Spleen (tissue), 11 donors: ENCODE results near the gene AKAP9. TPM values are rescaled to one million over a fixed set of nuclear protein-coding genes. Genes with fewer than 3 reads are reported as not detected.

Experiments used
- DNase-seq: peaks from one replicate; pipeline ENCODE4 v3.0.0-alpha.2; 2020
- H3K27ac ChIP-seq, 8 donors: fragments of 200-600 bp; sonication (generic) in 7 of 8; 1 replicate in 4 of 8; 2 replicates in 4 of 8; pipeline versions ENCODE4 v1.5.0 to v1.8.0; 2016 to 2021; ENCODE audit warnings: inconsistent platforms in 4 of 8, mild to moderate bottlenecking in 4 of 8, moderate library complexity in 1 of 8
- H3K27me3 ChIP-seq, 7 donors: fragments of 200-600 bp; sonication (generic) in 6 of 7; replicated peaks in 1 of 7; 1 replicate in 4 of 7; 2 replicates in 3 of 7; pipeline versions ENCODE4 v1.5.0 to v1.8.0; 2016 to 2021; ENCODE audit warnings: inconsistent platforms in 3 of 7, mild to moderate bottlenecking in 1 of 7
- H3K36me3 ChIP-seq, 6 donors: fragments of 200-600 bp; sonication (generic) in 5 of 6; 1 replicate in 4 of 6; 2 replicates in 2 of 6; pipeline versions ENCODE4 v1.5.0 to v1.8.0; 2016 to 2021; ENCODE audit warnings: inconsistent platforms in 2 of 6
- H3K4me1 ChIP-seq, 6 donors: fragments of 200-600 bp; sonication (generic) in 5 of 6; 1 replicate in 3 of 6; 2 replicates in 3 of 6; pipeline versions ENCODE4 v1.5.0 to v1.8.0; 2016 to 2021; ENCODE audit warnings: inconsistent platforms in 3 of 6
- H3K4me3 ChIP-seq, 8 donors: fragments of 200-600 bp; sonication (generic) in 7 of 8; 1 replicate in 4 of 8; 2 replicates in 4 of 8; pipeline versions ENCODE4 v1.5.0 to v1.8.0; 2016 to 2021; ENCODE audit warnings: inconsistent platforms in 4 of 8, mild to moderate bottlenecking in 4 of 8, moderate library complexity in 2 of 8
- H3K9me3 ChIP-seq, 8 donors: fragments of 200-600 bp; sonication (generic) in 7 of 8; 1 replicate in 4 of 8; 2 replicates in 4 of 8; pipeline versions ENCODE4 v1.5.0 to v1.8.0; 2016 to 2021; ENCODE audit warnings: inconsistent platforms in 4 of 8
- POLR2A ChIP-seq, 3 donors: fragments of 450-650 bp; IDR thresholded peaks; one replicate each; pipeline ENCODE4 v1.5.1; 2017; ENCODE audit warnings: antibody characterized with exemption in 3 of 3, mild to moderate bottlenecking in 1 of 3
- POLR2AphosphoS5 ChIP-seq, 3 donors: sonication (generic); formaldehyde crosslinking; IDR thresholded peaks; one replicate each; pipeline ENCODE4 v1.5.1; 2017; ENCODE audit warnings: antibody characterized with exemption in 3 of 3
- WGBS, 5 donors: extraction: QIAGEN DNeasy Blood & Tissue Kit in 3 of 5; methylation state at CpG; one replicate each; pipeline versions ENCODE4 v1.1.5 to v1.1.7; 2013 to 2018; 5-methylcytosine and 5-hydroxymethylcytosine counted together
- intact Hi-C: fragments of 100-400 bp; cut with DNase I; formaldehyde crosslinking; loops from one replicate; pipeline ENCODE4 v1.15.0; 2023; ENCODE audit warnings: low total_unique reads
- polyA plus RNA-seq, 3 donors: library from polyadenylated mRNA; stranded (reverse); fragments of 200-250 nt; gene quantifications; one replicate each; pipeline ENCODE4 v1.2.1, GENCODE V29; 2013
- total RNA-seq, 7 donors: library from RNA; depleted of rRNA in 3 of 7; stranded (reverse); fragments of >200 nt in 3 of 7; fragmentation: NEBNext Ultra II Directional in 4 of 7; extraction: Animal tissue kit (Norgen Biotek cat#: 25700) in 4 of 7; gene quantifications; one replicate each; pipeline versions ENCODE4 v1.1.0 to v1.2.1, GENCODE V29; 2016 to 2021
- TF ChIP-seq, protein P1 (sequence below), 11 experiments: fragments of 200-600 bp in 7 of 11; fragments of 450-650 bp in 4 of 11; sonication (generic) in 4 of 11; IDR thresholded peaks in 8 of 11; conservative IDR thresholded peaks in 3 of 11; 1 replicate in 7 of 11; 2 replicates in 4 of 11; pipeline versions ENCODE4 v1.4.0 to v1.8.0; 2016 to 2021; ENCODE audit warnings: antibody characterized with exemption in 11 of 11, inconsistent platforms in 4 of 11, mild to moderate bottlenecking in 1 of 11
- donor health status: healthy with polysubstance abuse.
- donor health status: DM: no; HTN: no; CAD: no; lungs with moderate emphysema.
- donor health status: DM: no; HTN: no; CAD: no.
- donor health status: Bipolar disorder and iron deficiency.
- donor health status: healthy.
- donor health status: DM: no; HTN: no; CAD: no.
- donor health status: DM: yes; HTN: yes; CAD: no.

AKAP9 gene
- total and polyA plus RNA-seq, 10 donors = 7.5 to 100 (median 68.5) TPM

DNA sequence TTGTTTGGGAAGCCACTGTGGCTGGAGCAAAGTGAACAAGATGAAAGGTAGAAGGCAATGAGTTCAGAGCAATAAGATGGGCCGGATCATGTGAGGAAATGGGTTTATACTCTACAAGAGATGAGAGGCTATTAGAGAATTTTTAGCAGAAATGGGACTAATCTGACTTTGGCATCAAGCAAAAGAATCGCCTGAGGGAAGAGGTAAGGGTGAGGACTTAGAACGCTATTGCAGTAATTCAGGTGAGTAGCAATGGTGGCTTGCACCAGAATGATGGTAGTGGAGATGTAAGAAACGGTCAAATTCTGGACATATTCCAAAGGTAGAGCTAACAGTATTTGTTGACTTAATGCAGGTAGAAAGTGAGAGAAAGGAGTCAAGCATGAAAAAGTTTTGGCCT lies 29.5 kb upstream of the AKAP9 start:
- TF ChIP-seq, protein P1, sequence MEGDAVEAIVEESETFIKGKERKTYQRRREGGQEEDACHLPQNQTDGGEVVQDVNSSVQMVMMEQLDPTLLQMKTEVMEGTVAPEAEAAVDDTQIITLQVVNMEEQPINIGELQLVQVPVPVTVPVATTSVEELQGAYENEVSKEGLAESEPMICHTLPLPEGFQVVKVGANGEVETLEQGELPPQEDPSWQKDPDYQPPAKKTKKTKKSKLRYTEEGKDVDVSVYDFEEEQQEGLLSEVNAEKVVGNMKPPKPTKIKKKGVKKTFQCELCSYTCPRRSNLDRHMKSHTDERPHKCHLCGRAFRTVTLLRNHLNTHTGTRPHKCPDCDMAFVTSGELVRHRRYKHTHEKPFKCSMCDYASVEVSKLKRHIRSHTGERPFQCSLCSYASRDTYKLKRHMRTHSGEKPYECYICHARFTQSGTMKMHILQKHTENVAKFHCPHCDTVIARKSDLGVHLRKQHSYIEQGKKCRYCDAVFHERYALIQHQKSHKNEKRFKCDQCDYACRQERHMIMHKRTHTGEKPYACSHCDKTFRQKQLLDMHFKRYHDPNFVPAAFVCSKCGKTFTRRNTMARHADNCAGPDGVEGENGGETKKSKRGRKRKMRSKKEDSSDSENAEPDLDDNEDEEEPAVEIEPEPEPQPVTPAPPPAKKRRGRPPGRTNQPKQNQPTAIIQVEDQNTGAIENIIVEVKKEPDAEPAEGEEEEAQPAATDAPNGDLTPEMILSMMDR (IDR thresholded peaks at IDR 0.05 in 8 of 11, conservative IDR thresholded peaks at IDR 0.05 in 3 of 11) = no peak
- H3K9me3 ChIP-seq = no peaks in the 10 kb centered on the region
- H3K36me3 ChIP-seq = no peaks in the 10 kb centered on the region
- 91 to 96% (median 94%) methylated on average over 4 of the region's 4 CpGs for WGBS, 5 donors
- no peak overlapping the region for H3K4me3 ChIP-seq
- intact Hi-C loops = no loop called here
- no peak overlapping the region for H3K27ac ChIP-seq
- peaks cover 0 to 10% (median 1%) of the 10 kb centered on the region in 6 donors for H3K4me1 ChIP-seq
- DNase-seq = no peak
- no peaks in the 10 kb centered on the region for H3K27me3 ChIP-seq

- Histone ChIP-seq H3K27ac (no peak overlapping the region), H3K36me3 (no peaks in the 10 kb centered on the region), H3K4me1 (peaks cover 0 to 10% (median 1%) of the 10 kb centered on the region in 6 donors), H3K27me3 (no peaks in the 10 kb centered on the region), H3K4me3 (no peak overlapping the region), H3K9me3 (no peaks in the 10 kb centered on the region)
- DNase-seq = no peak
- intact Hi-C loops = no loop called here
- TF ChIP-seq, protein P1 (IDR thresholded peaks at IDR 0.05 in 8 of 11, conservative IDR thresholded peaks at IDR 0.05 in 3 of 11) = no peak
- TF ChIP-seq POLR2AphosphoS5 (IDR thresholded peaks at IDR 0.05) (no peak), POLR2A (IDR thresholded peaks at IDR 0.05) (no peak)
Observed at GRCh38 chr7:91912494-91912893, 28.2 kb upstream of the AKAP9 start.

GRCh38 chr7:91913612-91914011 lies 27.1 kb upstream of the AKAP9 start:
- WGBS, 5 donors = 76 to 98% (median 92%) methylated on average over 2 of the region's 2 CpGs
- Histone ChIP-seq H3K36me3 (no peaks in the 10 kb centered on the region), H3K27me3 (no peaks in the 10 kb centered on the region), H3K27ac (no peak overlapping the region), H3K4me1 (peaks cover 0 to 10% (median 1%) of the 10 kb centered on the region in 6 donors), H3K4me3 (no peak overlapping the region), H3K9me3 (no peaks in the 10 kb centered on the region)
- intact Hi-C loops = no loop called here
- no peak for DNase-seq
- TF ChIP-seq, protein P1 (IDR thresholded peaks at IDR 0.05 in 8 of 11, conservative IDR thresholded peaks at IDR 0.05 in 3 of 11) = no peak
- TF ChIP-seq POLR2A (IDR thresholded peaks at IDR 0.05) (no peak), POLR2AphosphoS5 (IDR thresholded peaks at IDR 0.05) (no peak)

- no peak overlapping the region for H3K4me3 ChIP-seq
- no peaks in the 10 kb centered on the region for H3K9me3 ChIP-seq
- intact Hi-C loops = no loop called here
- no peak overlapping the region for H3K27ac ChIP-seq
- no peaks in the 10 kb centered on the region for H3K36me3 ChIP-seq
- H3K27me3 ChIP-seq = no peaks in the 10 kb centered on the region
- peaks cover 0 to 10% (median 1%) of the 10 kb centered on the region in 6 donors for H3K4me1 ChIP-seq
- WGBS, 5 donors = 90 to 95% (median 92%) methylated on average over 3 of the region's 3 CpGs
- TF ChIP-seq, protein P1 (IDR thresholded peaks at IDR 0.05 in 8 of 11, conservative IDR thresholded peaks at IDR 0.05 in 3 of 11) = no peak
- TF ChIP-seq POLR2AphosphoS5 (IDR thresholded peaks at IDR 0.05) (no peak), POLR2A (IDR thresholded peaks at IDR 0.05) (no peak)
- DNase-seq = no peak
Observed at GRCh38 chr7:91915401-91916050, 25.1 kb upstream of the AKAP9 start.
